Erythroblast (primary cell): ENCODE results near the gene DOCK9.

Experiments
- GATA1 ChIP-seq: IDR thresholded peaks from 2 replicates; pipeline ENCODE4 v1.6.1; 2011; ENCODE audit warnings: low read depth, mild to moderate bottlenecking, control low read depth, low read length, moderate library complexity
- POLR2A ChIP-seq: IDR thresholded peaks from 2 replicates; pipeline ENCODE4 v1.6.1; 2011; ENCODE audit warnings: mild to moderate bottlenecking, low read length

DNA sequence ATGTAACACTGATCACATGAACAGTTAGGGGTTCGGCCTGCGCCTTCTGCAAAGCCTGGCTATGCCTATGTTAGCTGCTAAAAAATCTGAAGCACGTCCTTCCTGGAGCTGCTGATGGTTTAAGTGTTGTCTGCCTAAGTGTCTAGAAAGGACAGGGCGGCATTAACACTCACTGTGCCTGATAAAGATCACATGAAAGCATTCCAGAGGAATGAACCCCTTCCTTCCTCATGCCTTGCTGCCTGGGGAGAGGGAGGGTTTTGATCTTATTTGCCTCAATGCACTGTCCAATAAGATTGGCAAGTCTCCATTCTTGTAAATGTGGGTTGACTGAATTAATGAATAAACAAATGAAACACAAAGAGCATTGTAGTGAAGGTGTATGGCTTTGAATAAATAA is 5.2 kb downstream of the DOCK9 start:
- TF ChIP-seq POLR2A: no peak
- no peak for TF ChIP-seq GATA1
